C4-2B (cell line): Measurements from ENCODE around the gene NHLH1.

Experiments used
- CTCF ChIP-seq: fragments of 450-650 bp; conservative IDR thresholded peaks from 2 replicates; pipeline ENCODE4 v1.5.1; 2017; ENCODE audit warnings: mild to moderate bottlenecking
- ZFX ChIP-seq: fragments of 450-650 bp; IDR thresholded peaks from 2 replicates; pipeline ENCODE4 v1.6.1; 2017

DNA sequence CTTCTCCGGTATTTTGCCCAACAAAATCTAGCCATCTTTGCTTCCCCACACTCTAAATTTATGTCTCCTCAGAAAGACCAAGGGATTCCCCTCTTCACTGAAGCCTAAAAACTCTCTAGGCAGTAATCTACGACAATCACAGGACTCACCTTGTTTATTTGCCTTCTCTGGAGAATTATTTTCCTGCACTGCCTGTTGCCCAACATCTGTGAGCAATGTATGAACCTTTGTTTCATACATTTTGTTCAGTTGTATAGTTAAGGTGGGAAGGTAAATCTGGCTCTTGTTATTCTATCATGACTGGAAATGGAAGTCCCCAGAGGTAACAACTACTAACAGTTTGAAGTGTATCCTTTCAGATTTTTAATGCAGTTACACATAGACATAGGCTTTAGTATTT is 26.0 kb upstream of the NHLH1 start:
- TF ChIP-seq CTCF (no peak), ZFX (no peak)
